Neural progenitor cell (in vitro differentiated cells): ENCODE measurements around the gene PEX26. TPM values are rescaled to one million over a fixed set of nuclear protein-coding genes. Genes with fewer than 3 reads are reported as not detected.
A peak's percentile ranks its signal among the peaks of the same experiment; 100 is the strongest.

Experiments used
- DNase-seq: peaks from one replicate; pipeline ENCODE4 v3.0.0-alpha.2; 2016; ENCODE audit warnings: low spot score
- H2AFZ ChIP-seq: fragments of 200-600 bp; sonication (generic); replicated peaks from 2 replicates; pipeline ENCODE4 v1.6.1; 2016; ENCODE audit warnings: antibody characterized with exemption
- H3F3A ChIP-seq: fragments of 200-600 bp; sonication (generic); 2 replicates; pipeline ENCODE4 v1.6.1; 2016; ENCODE audit warnings: antibody characterized with exemption, low read depth
- H3K27ac ChIP-seq: fragments of 200-600 bp; sonication (generic); 2 replicates; pipeline ENCODE4 v1.5.1; 2016; ENCODE audit warnings: mild to moderate bottlenecking
- H3K27me3 ChIP-seq: fragments of 200-600 bp; sonication (generic); 2 replicates; pipeline ENCODE4 v1.6.1; 2016; ENCODE audit warnings: mild to moderate bottlenecking, moderate library complexity
- H3K36me3 ChIP-seq: fragments of 200-600 bp; sonication (generic); 2 replicates; pipeline ENCODE4 v1.5.1; 2016
- H3K4me1 ChIP-seq: fragments of 200-600 bp; sonication (generic); 2 replicates; pipeline ENCODE4 v1.6.1; 2016; ENCODE audit warnings: mixed run types
- H3K4me2 ChIP-seq: fragments of 200-600 bp; sonication (generic); 2 replicates; pipeline ENCODE4 v1.6.1; 2016
- H3K4me3 ChIP-seq: fragments of 200-600 bp; sonication (generic); 2 replicates; pipeline ENCODE4 v1.5.1; 2016
- H3K79me2 ChIP-seq: fragments of 200-600 bp; sonication (generic); 2 replicates; pipeline ENCODE4 v1.6.1; 2016; ENCODE audit warnings: low read depth
- H3K9ac ChIP-seq: fragments of 200-600 bp; sonication (generic); 2 replicates; pipeline ENCODE4 v1.6.1; 2016
- H3K9me3 ChIP-seq: fragments of 200-600 bp; sonication (generic); 2 replicates; pipeline ENCODE4 v1.5.1; 2016; ENCODE audit warnings: low read depth
- H4K20me1 ChIP-seq: fragments of 200-600 bp; sonication (generic); 2 replicates; pipeline ENCODE4 v1.6.1; 2016; ENCODE audit warnings: low read depth
- H3K27ac Mint-ChIP-seq: 3 replicates; pipeline ENCODE4 v1.8.0; 2021; ENCODE audit warnings: mixed read lengths
- H3K27me3 Mint-ChIP-seq: 2 replicates; pipeline ENCODE4 v1.8.0; 2022; ENCODE audit warnings: low read depth, mild to moderate bottlenecking, inconsistent platforms, moderate library complexity, mixed read lengths; ENCODE audit not compliant: insufficient read depth
- H3K36me3 Mint-ChIP-seq: 3 replicates; pipeline ENCODE4 v1.8.0; 2021; ENCODE audit warnings: mixed read lengths
- H3K4me1 Mint-ChIP-seq: 3 replicates; pipeline ENCODE4 v1.8.0; 2021; ENCODE audit warnings: mixed read lengths
- H3K4me3 Mint-ChIP-seq: 3 replicates; pipeline ENCODE4 v1.8.0; 2021; ENCODE audit warnings: mild to moderate bottlenecking, moderate library complexity, mixed read lengths
- H3K9me3 Mint-ChIP-seq: 3 replicates; pipeline ENCODE4 v1.8.0; 2020; ENCODE audit warnings: mixed read lengths
- EZH2 ChIP-seq: fragments of 200-600 bp; sonication (generic); IDR thresholded peaks from 2 replicates; pipeline ENCODE4 v1.6.1; 2017; ENCODE audit warnings: antibody characterized with exemption, mild to moderate bottlenecking, moderate library complexity
- EZH2phosphoT487 ChIP-seq: fragments of 200-600 bp; sonication (generic); IDR thresholded peaks from 2 replicates; pipeline ENCODE4 v1.6.1; 2017; ENCODE audit warnings: antibody characterized with exemption
- total RNA-seq: library from RNA; depleted of rRNA; stranded (reverse); fragments of >200 nt; gene quantifications from 2 replicates; pipeline ENCODE4 v1.2.3, GENCODE V29; 2015; ENCODE audit warnings: low replicate concordance
- TF ChIP-seq, protein P1 (sequence below): fragments of 200-600 bp; sonication (generic); IDR thresholded peaks from 2 replicates; pipeline ENCODE4 v1.5.1; 2017; ENCODE audit warnings: antibody characterized with exemption, mild to moderate bottlenecking

The PEX26 gene
- total RNA-seq, 1 donor from 2014 or later, result 22.9 TPM

DNA sequence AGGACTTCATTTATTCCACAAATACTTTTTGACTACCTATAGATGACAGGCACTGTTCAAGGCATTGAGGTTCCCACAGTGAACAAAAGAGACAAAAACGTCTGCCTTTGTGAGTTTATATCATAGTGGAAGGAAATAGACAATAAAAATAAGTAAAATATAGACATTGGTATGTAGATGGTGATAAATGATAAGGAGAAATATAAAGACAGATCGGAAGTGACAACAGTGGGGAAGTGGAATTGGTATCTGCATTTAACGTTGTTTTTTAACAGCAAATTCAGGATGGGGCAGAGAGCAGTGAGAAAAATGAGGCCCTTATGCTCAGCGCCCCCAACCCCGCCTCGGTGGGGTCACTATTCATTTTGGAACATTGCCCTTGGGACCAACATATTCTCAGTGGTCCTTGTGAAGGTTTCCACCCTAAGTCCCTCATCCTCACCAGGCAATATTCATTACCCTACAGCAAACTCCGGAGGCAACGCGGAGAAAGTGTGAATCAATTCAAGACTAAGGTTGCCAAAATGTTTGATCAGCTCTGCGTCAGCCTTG, 627 bp upstream of the PEX26 start:
- Histone ChIP-seq H3K27ac (no peak overlapping the region), H2AFZ (peak overlapping the region; percentile 74), H3K4me2 (peak overlapping the region; percentile 77), H3K4me1 (peaks cover 5% of the 10 kb centered on the region), H4K20me1 (peaks cover 3% of the 10 kb centered on the region), H3K9me3 (no peaks in the 10 kb centered on the region), H3K27me3 (no peaks in the 10 kb centered on the region), H3K79me2 (peaks cover 30% of the 10 kb centered on the region), H3K36me3 (no peaks in the 10 kb centered on the region), H3K4me3 (peak overlapping the region; percentile 93), H3F3A (peaks cover 5% of the 10 kb centered on the region), H3K9ac (peak overlapping the region; percentile 20)
- Mint-ChIP-seq H3K4me3 (peak overlapping the region; percentile 99), H3K4me1 (peaks cover 21% of the 10 kb centered on the region), H3K27me3 (no peaks in the 10 kb centered on the region), H3K9me3 (no peaks in the 10 kb centered on the region), H3K27ac (peak overlapping the region; percentile 73), H3K36me3 (peaks cover 22% of the 10 kb centered on the region)
- TF ChIP-seq EZH2, result no peak
- TF ChIP-seq, protein P1, sequence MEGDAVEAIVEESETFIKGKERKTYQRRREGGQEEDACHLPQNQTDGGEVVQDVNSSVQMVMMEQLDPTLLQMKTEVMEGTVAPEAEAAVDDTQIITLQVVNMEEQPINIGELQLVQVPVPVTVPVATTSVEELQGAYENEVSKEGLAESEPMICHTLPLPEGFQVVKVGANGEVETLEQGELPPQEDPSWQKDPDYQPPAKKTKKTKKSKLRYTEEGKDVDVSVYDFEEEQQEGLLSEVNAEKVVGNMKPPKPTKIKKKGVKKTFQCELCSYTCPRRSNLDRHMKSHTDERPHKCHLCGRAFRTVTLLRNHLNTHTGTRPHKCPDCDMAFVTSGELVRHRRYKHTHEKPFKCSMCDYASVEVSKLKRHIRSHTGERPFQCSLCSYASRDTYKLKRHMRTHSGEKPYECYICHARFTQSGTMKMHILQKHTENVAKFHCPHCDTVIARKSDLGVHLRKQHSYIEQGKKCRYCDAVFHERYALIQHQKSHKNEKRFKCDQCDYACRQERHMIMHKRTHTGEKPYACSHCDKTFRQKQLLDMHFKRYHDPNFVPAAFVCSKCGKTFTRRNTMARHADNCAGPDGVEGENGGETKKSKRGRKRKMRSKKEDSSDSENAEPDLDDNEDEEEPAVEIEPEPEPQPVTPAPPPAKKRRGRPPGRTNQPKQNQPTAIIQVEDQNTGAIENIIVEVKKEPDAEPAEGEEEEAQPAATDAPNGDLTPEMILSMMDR, result no peak
- TF ChIP-seq EZH2phosphoT487, result no peak
- DNase-seq, result no peak

DNA sequence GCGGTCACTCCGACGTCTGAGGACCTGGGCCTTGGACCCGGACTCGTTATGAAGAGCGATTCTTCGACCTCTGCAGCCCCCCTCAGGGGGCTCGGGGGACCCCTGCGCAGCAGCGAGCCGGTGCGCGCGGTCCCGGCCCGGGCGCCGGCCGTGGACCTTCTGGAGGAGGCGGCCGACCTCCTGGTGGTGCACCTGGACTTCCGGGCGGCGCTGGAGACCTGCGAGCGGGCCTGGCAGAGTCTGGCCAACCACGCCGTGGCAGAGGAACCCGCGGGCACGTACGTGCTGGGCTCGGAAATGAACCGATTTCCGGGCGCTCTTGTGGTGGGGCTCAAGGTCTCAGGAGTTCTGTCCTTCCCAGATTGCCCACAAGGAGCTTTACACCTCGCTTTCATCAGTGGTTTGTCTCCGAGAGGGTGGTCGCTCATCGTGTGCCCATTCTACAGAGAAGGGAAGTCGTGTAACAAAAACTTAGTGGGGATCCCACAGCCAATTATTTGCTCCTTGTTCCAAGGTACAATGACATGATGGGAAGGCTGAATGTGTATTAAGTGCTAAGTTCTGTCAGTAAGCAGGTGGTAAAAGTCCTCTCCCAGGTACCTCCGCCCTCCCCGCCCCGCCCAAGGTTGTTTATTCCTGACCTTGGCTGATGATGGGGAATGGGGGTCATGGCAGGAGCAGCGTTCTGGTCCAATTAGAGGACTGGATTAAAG, 695 bp downstream of the PEX26 start:
- H3K79me2 ChIP-seq, result peaks cover 34% of the 10 kb centered on the region
- Mint-ChIP-seq H3K4me3 (peak overlapping the region; percentile 99), H3K27me3 (no peaks in the 10 kb centered on the region), H3K27ac (no peak overlapping the region), H3K4me1 (peaks cover 21% of the 10 kb centered on the region), H3K9me3 (no peaks in the 10 kb centered on the region), H3K36me3 (peaks cover 22% of the 10 kb centered on the region)
- H3K9me3 ChIP-seq, result no peaks in the 10 kb centered on the region
- H3K4me2 ChIP-seq, result peak overlapping the region; percentile 77
- peak overlapping the region; percentile 84 for H2AFZ ChIP-seq
- no peak for DNase-seq
- TF ChIP-seq, protein P1, result peak; percentile 5
- no peak for TF ChIP-seq EZH2phosphoT487
- TF ChIP-seq EZH2, result no peak
- H3K4me1 ChIP-seq, result peaks cover 5% of the 10 kb centered on the region
- no peaks in the 10 kb centered on the region for H3K27me3 ChIP-seq
- H3K4me3 ChIP-seq, result peak overlapping the region; percentile 93
- peak overlapping the region; percentile 70 for H3K9ac ChIP-seq
- H4K20me1 ChIP-seq, result peaks cover 3% of the 10 kb centered on the region
- no peaks in the 10 kb centered on the region for H3K36me3 ChIP-seq
- H3F3A ChIP-seq, result peaks cover 5% of the 10 kb centered on the region
- no peak overlapping the region for H3K27ac ChIP-seq

DNA sequence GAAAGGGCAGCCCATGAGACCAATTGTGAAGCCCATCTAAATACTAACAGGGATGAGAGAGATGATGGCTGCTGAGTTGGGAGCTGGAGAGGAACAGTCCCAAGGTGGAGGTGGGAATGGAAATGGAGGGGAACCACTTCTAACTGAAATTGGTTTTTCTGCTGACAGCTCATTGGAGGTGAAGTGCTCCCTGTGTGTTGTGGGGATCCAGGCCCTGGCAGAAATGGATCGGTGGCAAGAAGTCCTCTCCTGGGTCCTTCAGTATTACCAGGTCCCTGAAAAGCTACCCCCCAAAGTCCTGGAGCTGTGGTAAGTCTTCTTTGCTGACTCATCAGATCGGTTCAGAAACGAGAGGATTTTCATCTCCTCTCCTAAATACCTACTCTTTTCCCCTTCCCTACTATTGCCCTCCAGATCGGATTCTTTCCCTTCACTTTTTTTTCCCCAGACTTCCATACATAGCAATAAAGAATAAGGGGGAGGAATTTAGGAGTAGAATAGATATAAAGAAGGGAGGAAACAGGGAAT, 2.0 kb downstream of the PEX26 start:
- no peak overlapping the region for H2AFZ ChIP-seq
- H3K36me3 ChIP-seq, result no peaks in the 10 kb centered on the region
- Mint-ChIP-seq H3K4me3 (peak overlapping the region; percentile 99), H3K36me3 (peaks cover 22% of the 10 kb centered on the region), H3K27me3 (no peaks in the 10 kb centered on the region), H3K27ac (no peak overlapping the region), H3K9me3 (no peaks in the 10 kb centered on the region), H3K4me1 (peaks cover 21% of the 10 kb centered on the region)
- peaks cover 3% of the 10 kb centered on the region for H4K20me1 ChIP-seq
- DNase-seq, result no peak
- no peaks in the 10 kb centered on the region for H3K27me3 ChIP-seq
- no peak overlapping the region for H3K4me2 ChIP-seq
- peaks cover 5% of the 10 kb centered on the region for H3K4me1 ChIP-seq
- peaks cover 34% of the 10 kb centered on the region for H3K79me2 ChIP-seq
- TF ChIP-seq, protein P1, result no peak
- no peak for TF ChIP-seq EZH2phosphoT487
- TF ChIP-seq EZH2, result no peak
- H3F3A ChIP-seq, result peaks cover 5% of the 10 kb centered on the region
- no peak overlapping the region for H3K27ac ChIP-seq
- H3K9me3 ChIP-seq, result no peaks in the 10 kb centered on the region
- H3K4me3 ChIP-seq, result no peak overlapping the region
- no peak overlapping the region for H3K9ac ChIP-seq
